HG03469 (cell line): ENCODE data around the gene SRSF4.
"Not testable (repeated sequence)": the region's sequence is repeated elsewhere in the genome, so short reads cannot be mapped to it uniquely, and the experiment has no call there.

Source experiments
- ATAC-seq: cut with Tn5 transposase; IDR thresholded peaks from one replicate; pipeline ENCODE4 v1.9.1; 2021; ENCODE audit warnings: mild to moderate bottlenecking, moderate library complexity, moderate number of reproducible peaks; ENCODE audit not compliant: unreplicated experiment

Gene SRSF4

GRCh38 chr1:29126198-29126597 is 55.5 kb downstream of the SRSF4 start:
- ATAC-seq = no peak

- ATAC-seq = no peak
Measured at GRCh38 chr1:29125788-29126187, 55.9 kb downstream of the SRSF4 start.

- ATAC-seq = no peak
Measured at GRCh38 chr1:29125237-29125641, 56.5 kb downstream of the SRSF4 start.

- ATAC-seq = no peak
Measured at GRCh38 chr1:29124366-29125236, 57.1 kb downstream of the SRSF4 start.

GRCh38 chr1:29123887-29124365 is 57.8 kb downstream of the SRSF4 start, which contains the start of gene TMEM200B:
Gene TMEM200B, minus strand, starts transcription at chr1:29123903. Its CDS starts 2,075 bp downstream, at chr1:29121828.
- no peak for ATAC-seq

GRCh38 chr1:29123053-29123886 is 58.4 kb downstream of the SRSF4 start:
- no peak for ATAC-seq

- ATAC-seq = no peak
Measured at GRCh38 chr1:29122682-29123052, 59.0 kb downstream of the SRSF4 start.

- no peak for ATAC-seq
Measured at GRCh38 chr1:29121936-29122681, 59.6 kb downstream of the SRSF4 start.

- ATAC-seq = no peak
Measured at GRCh38 chr1:29121516-29121935, 60.2 kb downstream of the SRSF4 start.

GRCh38 chr1:29120947-29121485 is 60.7 kb downstream of the SRSF4 start:
- ATAC-seq = no peak

GRCh38 chr1:29120367-29120766 is 61.3 kb downstream of the SRSF4 start:
- no peak for ATAC-seq

GRCh38 chr1:29119121-29119929 is 62.4 kb downstream of the SRSF4 start:
- no peak for ATAC-seq

- no peak for ATAC-seq
Measured at GRCh38 chr1:29117381-29117780, 64.3 kb downstream of the SRSF4 start.

- no peak for ATAC-seq
Measured at GRCh38 chr1:29114654-29115053, 67.0 kb downstream of the SRSF4 start.

- no peak for ATAC-seq
Measured at GRCh38 chr1:29113413-29114117, 68.1 kb downstream of the SRSF4 start.

- ATAC-seq = no peak
Measured at GRCh38 chr1:29112705-29113412, 68.8 kb downstream of the SRSF4 start.

- ATAC-seq = not testable (repeated sequence)
Measured at GRCh38 chr1:29108041-29108440, 73.7 kb downstream of the SRSF4 start.

- ATAC-seq = no peak
Measured at GRCh38 chr1:29105822-29106221, 75.9 kb downstream of the SRSF4 start.

GRCh38 chr1:29100487-29100886 is 81.2 kb downstream of the SRSF4 start:
- ATAC-seq = no peak
